Panc1 (cell line): Measurements from ENCODE around the gene EFTUD2. TPM values are rescaled to one million over a fixed set of nuclear protein-coding genes. Genes with fewer than 3 reads are reported as not detected.

Experiments used
- ATAC-seq: fragments of 200-7000 bp; cut with Tn5 transposase; 2 replicates; pipeline ENCODE4 v1.9.1; 2020; ENCODE audit warnings: mild to moderate bottlenecking, moderate library complexity
- BruUV-seq: library from RNA; stranded (reverse); fragments of 400-500 nt; replicated peaks from 2 replicates; lab custom pipeline; 2021; lab: Mats Ljungman, UMichigan
- CTCF ChIA-PET: fragments of 300-600 bp; sonication (Branson Sonifier 250); formaldehyde crosslinking; loops from one replicate; lab custom pipeline; 2022; ENCODE audit warnings: antibody characterized with exemption; lab: Charles Lee
- POLR2A ChIA-PET: fragments of 300-600 bp; sonication (Branson Sonifier 250); formaldehyde crosslinking; loops from one replicate; lab custom pipeline; 2022; ENCODE audit warnings: antibody characterized with exemption; lab: Charles Lee
- DNase-seq: peaks from one replicate; pipeline ENCODE4 v3.0.0-alpha.2; 2010; ENCODE audit warnings: low read depth, low spot score
- H3K27ac ChIP-seq: 2 replicates; pipeline ENCODE4 v1.5.1; 2011; ENCODE audit warnings: mild to moderate bottlenecking, low read length, inconsistent platforms
- H3K27me3 ChIP-seq: fragments of 200-500 bp; sonication (Bioruptor generic); 2 replicates; pipeline ENCODE4 v1.6.0; 2014; ENCODE audit warnings: low read length, inconsistent platforms; ENCODE audit not compliant: control insufficient read depth, insufficient read depth
- H3K36me3 ChIP-seq: fragments of 200-500 bp; sonication (Bioruptor generic); 2 replicates; pipeline ENCODE4 v1.5.1; 2014; ENCODE audit warnings: inconsistent platforms, mild to moderate bottlenecking, low read length, moderate library complexity; ENCODE audit not compliant: control insufficient read depth, insufficient read depth
- H3K4me1 ChIP-seq: 2 replicates; pipeline ENCODE4 v1.5.1; 2011; ENCODE audit warnings: inconsistent platforms, mild to moderate bottlenecking, low read length, moderate library complexity; ENCODE audit not compliant: control insufficient read depth, insufficient read depth
- H3K4me3 ChIP-seq, 2 experiments: 2 replicates each; pipeline ENCODE4 v1.5.1; 2011 to 2012; ENCODE audit warnings: low read depth in 2 of 2, low read length in 2 of 2, mild to moderate bottlenecking in 2 of 2, inconsistent platforms in 1 of 2, moderate library complexity in 1 of 2
- H3K9me3 ChIP-seq: fragments of 200-500 bp; sonication (Bioruptor generic); 2 replicates; pipeline ENCODE4 v1.5.1; 2014; ENCODE audit warnings: low read depth, mild to moderate bottlenecking, inconsistent platforms, low read length, moderate library complexity; ENCODE audit not compliant: control insufficient read depth, insufficient read depth
- POLR2AphosphoS5 ChIP-seq: IDR thresholded peaks from 2 replicates; pipeline ENCODE4 v1.6.1; 2012; ENCODE audit warnings: mild to moderate bottlenecking, low read depth, low read length, moderate library complexity
- REST ChIP-seq, 2 experiments: IDR thresholded peaks; 2 replicates each; pipeline ENCODE4 v1.6.1; 2011 to 2012; ENCODE audit warnings: low read depth in 2 of 2, control low read depth in 1 of 2, low read length in 1 of 2, mild to moderate bottlenecking in 1 of 2, moderate library complexity in 1 of 2; ENCODE audit not compliant: insufficient read depth in 1 of 2
- SIN3A ChIP-seq: IDR thresholded peaks from 2 replicates; pipeline ENCODE4 v1.6.1; 2012; ENCODE audit warnings: low read depth, mild to moderate bottlenecking, low read length, moderate library complexity, borderline replicate concordance; ENCODE audit not compliant: insufficient read depth
- TCF7L2 ChIP-seq: IDR thresholded peaks from 2 replicates; pipeline ENCODE4 v1.6.1; 2011; ENCODE audit warnings: mild to moderate bottlenecking, low read depth, low read length, inconsistent platforms
- in situ Hi-C: cut with HindIII; loops from 2 replicates; pipeline ENCODE4 v1.10.0; 2016; ENCODE audit warnings: low sequenced_read_pairs, low pct_unique_long_range_greater_than_20kb
- intact Hi-C: fragments of 100-400 bp; cut with micrococcal nuclease; formaldehyde crosslinking; loops from one replicate; pipeline ENCODE4 v1.10.0; 2022; ENCODE audit not compliant: unreplicated experiment
- total RNA-seq: library from RNA; stranded (reverse); gene quantifications from one replicate; pipeline ENCODE4 v1.2.1, GENCODE V29; 2021; ENCODE audit not compliant: unreplicated experiment
- TF ChIP-seq, protein P1 (sequence below): fragments of 450-650 bp; IDR thresholded peaks from 2 replicates; pipeline ENCODE4 v1.5.1; 2017; ENCODE audit warnings: mild to moderate bottlenecking

Gene EFTUD2
- total RNA-seq, 1 experiment from 2014 or later: 98.0 TPM

GRCh38 chr17:44921122-44921882 is 22.1 kb upstream of the EFTUD2 start:
- TF ChIP-seq REST (IDR thresholded peaks at IDR 0.05; ENCODE audit: insufficient read depth in 1 of 2, low read depth in 2 of 2, low read length in 1 of 2): no peak
- TF ChIP-seq, protein P1, sequence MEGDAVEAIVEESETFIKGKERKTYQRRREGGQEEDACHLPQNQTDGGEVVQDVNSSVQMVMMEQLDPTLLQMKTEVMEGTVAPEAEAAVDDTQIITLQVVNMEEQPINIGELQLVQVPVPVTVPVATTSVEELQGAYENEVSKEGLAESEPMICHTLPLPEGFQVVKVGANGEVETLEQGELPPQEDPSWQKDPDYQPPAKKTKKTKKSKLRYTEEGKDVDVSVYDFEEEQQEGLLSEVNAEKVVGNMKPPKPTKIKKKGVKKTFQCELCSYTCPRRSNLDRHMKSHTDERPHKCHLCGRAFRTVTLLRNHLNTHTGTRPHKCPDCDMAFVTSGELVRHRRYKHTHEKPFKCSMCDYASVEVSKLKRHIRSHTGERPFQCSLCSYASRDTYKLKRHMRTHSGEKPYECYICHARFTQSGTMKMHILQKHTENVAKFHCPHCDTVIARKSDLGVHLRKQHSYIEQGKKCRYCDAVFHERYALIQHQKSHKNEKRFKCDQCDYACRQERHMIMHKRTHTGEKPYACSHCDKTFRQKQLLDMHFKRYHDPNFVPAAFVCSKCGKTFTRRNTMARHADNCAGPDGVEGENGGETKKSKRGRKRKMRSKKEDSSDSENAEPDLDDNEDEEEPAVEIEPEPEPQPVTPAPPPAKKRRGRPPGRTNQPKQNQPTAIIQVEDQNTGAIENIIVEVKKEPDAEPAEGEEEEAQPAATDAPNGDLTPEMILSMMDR: no peak
- intact Hi-C loops: no loop called here
- H3K4me1 ChIP-seq: no peaks in the 10 kb centered on the region
- ATAC-seq: no peak
- ChIA-PET CTCF (interaction anchor here (0.7 to 2.4 kb wide), 3 partner anchors 40 to 100 kb away, joined by 4 to 15 read pairs (median 6); no protein-coding TSS in a partner anchor), POLR2A (no interaction called here)
- no peaks in the 10 kb centered on the region for H3K9me3 ChIP-seq
- H3K36me3 ChIP-seq: no peaks in the 10 kb centered on the region
- DNase-seq: no peak
- in situ Hi-C loops: no loop called here
- no peaks in the 10 kb centered on the region for H3K27me3 ChIP-seq
- no peak overlapping the region for H3K27ac ChIP-seq
- BruUV-seq: no TSS peak
- H3K4me3 ChIP-seq: no peak overlapping the region

- TF ChIP-seq SIN3A (no peak), TCF7L2 (no peak), POLR2AphosphoS5 (no peak)
- TF ChIP-seq, protein P1: no peak
- BruUV-seq: no TSS peak
- in situ Hi-C loops: no loop called here
- H3K9me3 ChIP-seq: no peaks in the 10 kb centered on the region
- H3K27ac ChIP-seq: no peak overlapping the region
- intact Hi-C loops: loop anchor here (1.0 kb wide), 1 partner anchor 102 kb away; no protein-coding TSS in a partner anchor
- ATAC-seq (no peak), DNase-seq (no peak)
- ChIA-PET POLR2A (interaction anchor here (0.5 kb wide), 1 partner anchor 331 kb away, joined by 5 read pairs; no protein-coding TSS in a partner anchor), CTCF (interaction anchor here (0.6 to 2.4 kb wide), 4 partner anchors 36 to 101 kb away, joined by 3 to 15 read pairs (median 6); no protein-coding TSS in a partner anchor)
- no peaks in the 10 kb centered on the region for H3K36me3 ChIP-seq
- no peak overlapping the region for H3K4me3 ChIP-seq
- H3K4me1 ChIP-seq: no peaks in the 10 kb centered on the region
- H3K27me3 ChIP-seq: no peaks in the 10 kb centered on the region
Measured at GRCh38 chr17:44920565-44920940, 21.3 kb upstream of the EFTUD2 start.
